Middle frontal gyrus (tissue), 1 donor: ENCODE measurements around the gene CMBL.

ENCODE experiments used
- DNase-seq: peaks from one replicate; pipeline ENCODE4 v3.0.0-alpha.2; 2015; ENCODE audit warnings: low spot score; ENCODE audit errors: extremely low spot score

The CMBL gene

GRCh38 chr5:10310066-10310779 lies 2.5 kb upstream of the CMBL start:
- no peak for DNase-seq

- DNase-seq: no peak
Measured at GRCh38 chr5:10308844-10309243, 1.1 kb upstream of the CMBL start.

GRCh38 chr5:10306806-10307205 lies 896 bp downstream of the CMBL start:
- DNase-seq: no peak

GRCh38 chr5:10306114-10306513 lies 1.6 kb downstream of the CMBL start:
- no peak for DNase-seq

GRCh38 chr5:10304932-10305331 lies 2.8 kb downstream of the CMBL start:
- no peak for DNase-seq

GRCh38 chr5:10303699-10304170 lies 4.0 kb downstream of the CMBL start:
- DNase-seq: no peak

GRCh38 chr5:10303201-10303600 lies 4.5 kb downstream of the CMBL start:
- DNase-seq: no peak

GRCh38 chr5:10301842-10302610 lies 5.7 kb downstream of the CMBL start:
- no peak for DNase-seq

GRCh38 chr5:10301266-10301665 lies 6.4 kb downstream of the CMBL start:
- no peak for DNase-seq

- DNase-seq: no peak
Measured at GRCh38 chr5:10300246-10300645, 7.5 kb downstream of the CMBL start.

- DNase-seq: no peak
Measured at GRCh38 chr5:10297646-10298204, 10.0 kb downstream of the CMBL start.

- DNase-seq: no peak
Measured at GRCh38 chr5:10295619-10296326, 11.9 kb downstream of the CMBL start.

GRCh38 chr5:10293907-10294662 lies 13.6 kb downstream of the CMBL start:
- no peak for DNase-seq

- DNase-seq: no peak
Measured at GRCh38 chr5:10291692-10292339, 15.9 kb downstream of the CMBL start.

GRCh38 chr5:10290438-10290837 lies 17.3 kb downstream of the CMBL start:
- DNase-seq: no peak

GRCh38 chr5:10289991-10290390 lies 17.7 kb downstream of the CMBL start:
- DNase-seq: no peak

- no peak for DNase-seq
Measured at GRCh38 chr5:10289353-10289752, 18.3 kb downstream of the CMBL start.

- DNase-seq: peak; percentile 8
Measured at GRCh38 chr5:10288592-10289219, 19.0 kb downstream of the CMBL start.

GRCh38 chr5:10286862-10287227 lies 20.9 kb downstream of the CMBL start:
- DNase-seq: no peak
